Raji (cell line): ENCODE results near the gene CRYBG1.

ENCODE experiments used
- POLR2A ChIP-seq: IDR thresholded peaks from 2 replicates; pipeline ENCODE4 v1.6.1; 2011; ENCODE audit warnings: low read depth, low read length, control low read depth; ENCODE audit not compliant: insufficient read depth

CRYBG1 gene

DNA sequence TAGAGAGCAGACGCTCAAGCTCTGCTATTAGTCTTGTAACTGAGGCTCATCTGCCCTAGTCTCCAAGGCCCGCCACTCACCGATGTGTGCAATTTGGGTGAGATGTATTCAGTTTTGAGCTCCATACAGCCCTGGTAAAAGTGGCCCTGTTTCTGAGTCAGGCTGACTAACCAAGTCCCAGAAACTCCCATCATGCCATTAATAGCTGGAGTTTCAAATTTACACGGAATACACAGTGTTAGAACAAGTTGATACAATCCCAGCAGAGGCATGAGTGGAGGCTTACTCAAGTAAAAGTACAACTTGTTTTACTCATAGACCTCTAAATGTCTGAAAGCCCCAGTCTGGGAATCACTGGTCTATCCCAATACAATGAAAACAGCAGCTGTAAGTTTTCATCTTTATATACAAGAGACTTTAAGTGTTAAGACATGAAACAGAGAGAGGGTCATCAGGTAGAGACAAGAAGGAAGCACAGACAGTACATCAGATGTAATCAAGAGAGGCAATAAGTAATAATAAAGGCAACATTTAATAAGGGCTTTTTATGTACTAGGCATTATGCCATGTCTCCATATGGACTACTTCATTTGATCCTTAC lies 226.4 kb downstream of the CRYBG1 start:
- no peak for TF ChIP-seq POLR2A

DNA sequence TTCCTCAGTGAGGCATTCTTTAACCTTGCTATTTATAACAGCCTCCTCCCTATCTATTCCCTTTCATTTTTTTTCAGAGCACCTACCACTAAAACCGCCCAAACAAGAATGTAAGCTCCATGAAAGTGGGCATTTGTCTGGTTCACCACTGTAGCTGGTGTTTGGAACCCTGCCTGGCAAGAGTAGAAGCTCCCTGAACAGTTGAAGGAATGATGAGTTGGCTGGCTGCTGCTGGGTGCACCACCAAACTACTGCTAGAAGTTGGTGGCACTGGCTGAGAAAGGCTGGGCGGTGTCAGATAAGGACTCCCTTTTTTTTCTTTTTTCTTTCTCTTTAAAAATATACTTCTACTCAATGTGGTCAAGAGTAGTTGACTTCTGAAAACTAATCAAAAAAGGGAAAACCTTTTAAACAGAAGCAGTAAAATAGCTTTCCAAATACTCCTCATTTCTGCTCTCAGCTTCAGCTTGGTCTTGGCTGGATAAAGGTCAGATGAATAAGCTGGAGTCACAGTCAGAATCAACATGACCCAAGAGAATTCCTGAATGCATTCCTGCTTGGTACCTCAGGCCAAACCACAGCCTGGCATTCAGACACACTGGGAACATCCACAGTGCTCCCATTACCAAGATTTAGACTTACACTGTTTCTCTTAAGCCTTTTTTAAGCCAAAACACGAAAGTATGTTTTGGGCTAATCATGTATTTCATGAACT lies 230.8 kb downstream of the CRYBG1 start:
- no peak for TF ChIP-seq POLR2A

DNA sequence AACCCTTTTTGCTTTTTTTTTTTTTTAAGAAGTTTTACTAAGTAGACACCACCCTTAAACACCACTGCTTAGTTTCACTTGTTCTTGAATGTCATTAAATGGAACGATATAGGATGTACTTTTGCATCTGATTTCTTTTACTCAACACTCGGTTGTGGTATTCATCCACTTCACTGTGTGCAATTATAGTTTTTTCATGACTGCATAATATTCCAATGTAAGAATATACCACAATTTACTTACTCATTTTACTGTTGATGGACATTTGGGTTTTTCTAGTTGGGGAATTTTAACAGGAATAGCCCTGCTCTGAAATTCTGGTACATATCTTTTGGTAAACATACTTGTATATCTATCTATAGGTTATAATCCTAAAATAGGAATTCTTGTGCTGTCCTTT lies 238.9 kb downstream of the CRYBG1 start:
- no peak for TF ChIP-seq POLR2A

DNA sequence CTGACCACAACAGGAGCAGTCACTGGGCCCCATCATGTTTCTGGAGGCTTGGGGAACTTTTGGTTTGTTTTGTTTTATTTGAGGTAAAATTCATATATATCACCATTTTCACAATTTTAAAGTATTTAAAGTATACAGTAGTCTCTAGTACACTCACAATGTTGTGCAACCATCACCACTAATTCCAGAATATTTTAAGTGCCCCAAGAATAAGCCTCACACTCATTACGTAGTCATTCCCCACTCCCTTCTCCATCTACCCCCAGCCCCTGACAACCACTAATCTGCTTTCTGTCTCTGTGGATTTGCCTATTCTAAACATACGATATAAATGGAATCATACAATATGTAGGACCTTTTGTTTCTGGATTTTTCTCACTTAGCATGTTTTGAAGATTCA lies 239.8 kb downstream of the CRYBG1 start:
- TF ChIP-seq POLR2A, result no peak

DNA sequence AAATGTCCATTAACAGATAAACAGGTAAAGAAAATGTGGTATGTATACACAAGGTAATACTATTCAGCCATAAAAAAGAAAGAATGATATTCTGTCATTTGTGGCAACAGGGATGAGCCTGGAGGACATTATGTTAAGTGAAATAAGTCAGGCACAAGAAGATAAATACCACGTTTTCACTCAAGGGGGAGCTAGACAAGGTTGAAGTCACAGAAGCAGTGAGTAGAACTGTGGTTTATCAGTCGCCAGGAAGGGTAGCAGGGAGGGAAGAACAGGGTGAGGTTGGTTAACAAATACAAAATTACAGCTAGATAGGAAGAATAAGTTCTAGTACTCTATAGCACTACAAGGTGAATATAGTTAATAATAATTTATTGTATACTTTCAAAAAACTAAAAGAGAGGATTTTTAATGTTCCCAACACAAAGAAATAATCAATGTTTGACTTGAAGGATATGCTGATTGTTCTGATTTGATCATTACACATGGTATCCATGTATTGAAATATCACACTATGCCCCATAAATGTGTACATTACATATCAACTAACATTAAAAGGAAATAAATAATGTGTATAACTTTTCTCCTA lies 247.7 kb downstream of the CRYBG1 start:
- TF ChIP-seq POLR2A, result no peak

DNA sequence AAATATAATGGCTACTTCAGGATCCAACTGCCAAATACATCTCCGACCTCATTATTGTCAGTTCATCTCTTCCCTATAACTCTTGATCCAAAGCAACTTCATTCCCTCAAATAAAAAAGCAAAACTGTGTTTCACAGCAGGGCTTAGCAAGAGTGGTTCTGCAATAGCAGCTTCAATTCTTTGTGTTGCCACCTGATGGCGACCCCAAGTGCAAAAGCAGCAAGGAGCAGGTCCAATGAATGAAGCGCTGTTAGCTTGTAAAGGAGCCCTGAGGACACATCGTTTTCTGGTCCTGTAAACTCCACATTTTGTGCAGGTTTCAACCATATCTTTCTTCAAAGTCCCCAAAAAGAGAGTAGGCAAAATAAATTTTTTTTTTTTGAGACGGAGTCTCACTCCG lies 249.2 kb downstream of the CRYBG1 start:
- no peak for TF ChIP-seq POLR2A

DNA sequence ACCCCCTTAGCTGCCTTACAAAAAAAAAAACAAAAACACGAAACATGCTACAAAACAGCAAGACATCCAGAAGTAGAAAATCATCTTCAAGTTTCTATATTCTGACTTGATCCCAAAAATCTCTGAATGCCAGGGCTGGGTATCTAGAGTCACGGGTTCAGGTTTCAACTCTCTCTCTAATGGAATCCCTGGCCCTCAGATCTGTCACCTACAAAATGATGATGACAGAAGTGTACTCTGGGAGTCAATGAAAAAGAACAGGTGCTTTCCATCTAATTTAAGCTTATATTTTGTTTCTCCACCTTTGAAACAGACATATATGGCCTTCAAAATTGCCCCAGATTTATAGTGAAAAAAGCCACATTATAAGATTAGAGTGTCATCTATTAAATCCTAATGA lies 250.5 kb downstream of the CRYBG1 start:
- no peak for TF ChIP-seq POLR2A

DNA sequence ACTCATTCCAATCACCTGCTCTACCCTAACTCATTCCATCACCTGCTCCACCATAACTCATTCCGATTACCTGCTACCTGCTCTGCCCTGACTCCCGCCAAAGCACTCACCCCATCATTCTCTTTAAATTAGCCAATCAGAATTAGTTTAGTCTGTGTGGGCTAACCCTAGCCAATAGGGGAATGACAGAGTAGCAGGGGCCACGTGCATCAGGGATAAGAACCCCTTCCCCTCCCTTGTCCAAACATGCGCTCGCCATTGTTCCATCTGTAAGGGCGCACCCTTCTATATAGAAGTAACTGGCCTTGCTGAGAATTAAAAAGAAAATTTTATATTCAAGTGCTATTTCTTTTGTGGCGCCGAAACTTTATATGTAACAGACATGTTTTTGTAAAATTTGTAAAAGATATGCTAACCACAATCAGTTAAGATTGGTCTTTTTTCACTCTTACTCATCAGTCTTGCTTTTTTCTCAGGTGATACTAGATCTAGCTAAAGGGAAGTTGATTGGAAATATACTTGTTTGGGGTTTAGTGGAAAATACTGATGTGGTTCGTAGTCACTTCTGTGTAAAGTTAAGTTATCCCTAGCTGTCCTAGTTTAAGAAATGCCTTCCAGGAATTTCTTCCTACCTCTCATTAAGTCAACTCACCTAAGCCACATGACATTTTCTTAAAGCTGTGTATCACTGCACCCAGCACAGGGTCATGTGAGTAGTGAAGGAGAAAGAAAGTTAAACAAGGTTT lies 252.3 kb downstream of the CRYBG1 start:
- TF ChIP-seq POLR2A, result no peak

DNA sequence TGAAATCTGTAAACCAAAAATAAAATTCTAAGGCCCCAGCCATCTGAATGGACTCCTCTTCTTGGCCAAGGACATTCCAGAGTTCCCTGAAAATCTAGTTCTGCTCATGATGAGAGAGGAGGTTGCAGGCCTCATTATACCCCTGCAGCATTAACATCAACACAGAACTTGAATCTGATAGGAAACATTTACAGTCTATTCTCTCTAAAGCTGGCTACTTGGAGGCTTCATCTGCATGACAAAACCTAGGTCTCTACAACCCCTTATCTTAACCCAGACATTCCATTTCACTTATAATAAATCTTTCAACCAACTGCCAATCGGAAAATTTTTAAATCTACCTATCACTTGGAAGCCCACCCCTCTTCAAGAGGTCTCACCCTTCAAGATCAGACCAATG lies 253.1 kb downstream of the CRYBG1 start:
- TF ChIP-seq POLR2A, result no peak

DNA sequence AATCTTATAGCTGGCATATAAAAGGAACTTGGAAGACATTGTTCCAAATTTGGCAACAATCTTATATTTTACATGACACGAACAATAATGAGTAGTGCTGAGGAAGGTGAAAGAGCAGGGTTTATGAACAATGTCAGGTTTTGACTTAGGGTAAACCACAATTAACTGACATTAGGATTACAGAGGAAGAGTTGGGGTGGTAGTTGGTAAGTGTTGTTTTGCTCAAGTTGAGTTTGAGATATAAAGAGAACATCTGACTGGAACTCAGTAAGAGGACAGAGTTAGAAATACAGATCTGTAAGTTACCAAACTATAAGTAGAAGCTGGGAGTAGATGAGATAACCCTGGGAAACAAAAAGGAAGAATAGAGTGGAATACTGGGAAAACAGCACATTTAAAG lies 253.6 kb downstream of the CRYBG1 start:
- TF ChIP-seq POLR2A, result no peak

DNA sequence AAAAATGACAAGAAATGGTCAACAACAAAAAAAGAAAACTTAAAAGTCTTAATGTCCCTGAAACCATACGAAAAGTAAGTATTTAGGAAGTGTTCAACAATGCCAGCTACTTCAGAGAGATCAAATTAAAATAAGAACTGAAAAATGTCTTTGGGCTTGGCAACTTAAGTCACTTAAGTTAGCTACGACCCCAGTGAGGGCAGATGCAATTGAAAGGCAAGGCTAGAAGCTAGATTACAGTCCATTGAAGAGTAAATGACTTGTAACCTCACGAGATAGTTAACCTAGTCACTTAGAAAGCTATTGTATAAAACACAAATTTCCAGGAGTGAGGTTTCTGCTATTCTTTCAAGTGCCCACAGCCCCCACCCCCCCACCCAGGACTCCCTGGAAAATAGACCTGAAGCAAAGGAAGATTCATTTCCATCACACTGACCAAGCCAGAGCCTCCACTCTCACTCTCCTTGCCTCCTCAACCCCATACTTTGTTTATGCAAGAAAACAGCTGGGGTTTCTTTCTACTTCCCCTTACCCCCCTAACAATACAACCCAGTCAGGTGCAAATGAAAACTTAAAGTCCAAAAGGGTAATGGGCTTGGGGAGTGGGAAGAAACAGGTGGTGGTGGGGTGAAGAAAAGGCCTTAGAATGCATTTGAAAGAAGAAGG lies 254.2 kb downstream of the CRYBG1 start:
- TF ChIP-seq POLR2A, result no peak

DNA sequence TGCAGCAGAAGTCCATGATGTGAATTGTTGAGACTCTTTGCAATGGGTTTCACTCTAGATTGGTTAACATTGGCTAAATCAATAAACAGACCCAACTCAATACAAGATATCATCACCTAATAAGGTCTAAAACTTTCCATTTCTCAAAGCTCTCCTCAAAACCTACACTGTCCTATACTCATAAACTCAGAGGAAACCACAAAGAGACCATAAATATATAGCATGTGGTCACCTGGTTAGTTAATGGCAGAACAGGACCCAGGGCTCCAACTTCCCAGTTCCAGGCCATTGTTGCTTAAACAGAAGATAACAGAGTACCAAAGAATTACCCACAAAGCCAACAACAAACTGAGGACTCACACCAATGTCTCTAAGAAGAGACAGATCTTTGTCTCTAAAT lies 256.8 kb downstream of the CRYBG1 start:
- no peak for TF ChIP-seq POLR2A

DNA sequence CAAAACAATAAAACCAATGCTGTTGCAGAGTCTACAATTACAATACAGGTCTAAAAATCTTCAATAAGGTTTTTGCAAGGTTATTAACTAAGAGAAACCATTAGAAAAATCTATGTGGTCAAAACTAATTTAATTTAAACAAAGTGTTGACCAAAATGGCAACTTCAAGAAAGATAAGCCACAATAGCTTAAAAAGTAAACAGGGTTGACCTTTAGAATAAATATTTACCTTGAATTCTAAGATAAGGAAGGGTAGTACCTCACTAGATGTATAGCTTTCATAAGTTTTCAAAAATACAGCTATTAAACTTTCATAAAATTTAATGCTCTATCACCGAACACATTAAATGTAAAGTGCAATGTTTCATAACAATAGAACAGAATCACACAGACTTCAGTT lies 257.3 kb downstream of the CRYBG1 start:
- no peak for TF ChIP-seq POLR2A

DNA sequence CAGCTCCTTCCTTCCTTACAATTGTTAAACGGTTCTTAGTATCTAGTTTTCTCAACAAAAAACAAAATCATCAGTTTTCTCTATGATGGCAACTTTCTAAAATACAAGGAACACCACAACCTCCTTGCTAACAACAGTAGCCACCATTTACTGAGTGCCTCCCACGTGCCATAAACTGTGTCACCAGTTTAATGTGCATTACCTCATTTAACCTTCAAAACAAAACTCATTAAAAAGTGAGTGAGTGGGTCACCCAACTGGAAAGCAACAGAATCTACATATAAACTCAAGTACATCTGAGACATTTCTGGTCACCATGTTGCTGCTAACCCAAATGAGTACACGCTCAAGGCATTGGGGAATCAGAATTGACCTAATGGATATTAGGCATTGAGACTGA lies 257.8 kb downstream of the CRYBG1 start:
- no peak for TF ChIP-seq POLR2A

DNA sequence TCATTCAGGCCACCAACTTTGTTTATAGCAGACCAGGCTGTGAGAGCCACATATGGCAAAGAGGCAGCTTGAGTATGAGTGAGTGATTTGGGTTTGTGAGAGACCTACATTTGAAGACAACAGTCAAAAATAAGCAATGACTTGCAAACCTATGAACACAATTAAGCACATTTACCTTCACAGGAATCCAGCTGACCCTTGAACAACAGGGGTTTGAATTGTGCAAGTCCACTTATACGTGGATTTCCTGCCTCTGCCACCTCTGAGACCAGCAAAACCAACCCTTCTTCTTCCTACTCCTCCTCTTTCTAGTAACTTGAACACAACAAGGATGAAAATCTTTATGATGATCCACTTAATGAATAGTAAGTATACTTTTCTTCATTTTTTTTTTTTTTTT lies 258.7 kb downstream of the CRYBG1 start:
- TF ChIP-seq POLR2A, result no peak
